AG04450 (cell line): ENCODE results near the gene EEF1A2. TPM values are rescaled to one million over a fixed set of nuclear protein-coding genes. Genes with fewer than 3 reads are reported as not detected.

Source experiments
- CTCF ChIA-PET: fragments of 300-600, 350-600 bp; formaldehyde crosslinking; extraction: SDS; loops from one replicate; lab custom pipeline; 2022; ENCODE audit warnings: antibody characterized with exemption, inconsistent platforms; lab: Charles Lee
- POLR2A ChIA-PET: fragments of 350-600 bp; formaldehyde crosslinking; extraction: SDS; loops from one replicate; lab custom pipeline; 2021; ENCODE audit warnings: antibody characterized with exemption, inconsistent platforms; lab: Yijun Ruan, JAX
- DNase-seq: peaks from one replicate; pipeline ENCODE4 v3.0.0-alpha.2; 2011; ENCODE audit warnings: low read depth, low spot score
- H3K27ac ChIP-seq: one replicate; pipeline ENCODE4 v1.5.1; 2012; ENCODE audit warnings: low read depth, low read length, control low read depth
- H3K27me3 ChIP-seq: one replicate; pipeline ENCODE4 v1.6.0; 2012; ENCODE audit warnings: low read length; ENCODE audit not compliant: control insufficient read depth, insufficient read depth
- H3K4me3 ChIP-seq: 2 replicates; pipeline ENCODE4 v1.5.1; 2011; ENCODE audit warnings: mild to moderate bottlenecking, low read depth, low read length, control low read depth
- H3K9me3 ChIP-seq: 2 replicates; pipeline ENCODE4 v1.5.1; 2012; ENCODE audit warnings: low read length; ENCODE audit not compliant: control insufficient read depth, insufficient read depth
- polyA plus RNA-seq: library from polyadenylated mRNA; depleted of rRNA; stranded (reverse); fragments of >200 nt; gene quantifications from 2 replicates; pipeline ENCODE4 v1.2.3, GENCODE V29; 2011
- TF ChIP-seq, protein P1 (sequence below): IDR thresholded peaks from 2 replicates; pipeline ENCODE4 v1.5.1; 2011; ENCODE audit warnings: low read depth, low read length, control low read depth, inconsistent platforms

Gene EEF1A2
- polyA plus RNA-seq, 1 experiment: 0.94 TPM

DNA sequence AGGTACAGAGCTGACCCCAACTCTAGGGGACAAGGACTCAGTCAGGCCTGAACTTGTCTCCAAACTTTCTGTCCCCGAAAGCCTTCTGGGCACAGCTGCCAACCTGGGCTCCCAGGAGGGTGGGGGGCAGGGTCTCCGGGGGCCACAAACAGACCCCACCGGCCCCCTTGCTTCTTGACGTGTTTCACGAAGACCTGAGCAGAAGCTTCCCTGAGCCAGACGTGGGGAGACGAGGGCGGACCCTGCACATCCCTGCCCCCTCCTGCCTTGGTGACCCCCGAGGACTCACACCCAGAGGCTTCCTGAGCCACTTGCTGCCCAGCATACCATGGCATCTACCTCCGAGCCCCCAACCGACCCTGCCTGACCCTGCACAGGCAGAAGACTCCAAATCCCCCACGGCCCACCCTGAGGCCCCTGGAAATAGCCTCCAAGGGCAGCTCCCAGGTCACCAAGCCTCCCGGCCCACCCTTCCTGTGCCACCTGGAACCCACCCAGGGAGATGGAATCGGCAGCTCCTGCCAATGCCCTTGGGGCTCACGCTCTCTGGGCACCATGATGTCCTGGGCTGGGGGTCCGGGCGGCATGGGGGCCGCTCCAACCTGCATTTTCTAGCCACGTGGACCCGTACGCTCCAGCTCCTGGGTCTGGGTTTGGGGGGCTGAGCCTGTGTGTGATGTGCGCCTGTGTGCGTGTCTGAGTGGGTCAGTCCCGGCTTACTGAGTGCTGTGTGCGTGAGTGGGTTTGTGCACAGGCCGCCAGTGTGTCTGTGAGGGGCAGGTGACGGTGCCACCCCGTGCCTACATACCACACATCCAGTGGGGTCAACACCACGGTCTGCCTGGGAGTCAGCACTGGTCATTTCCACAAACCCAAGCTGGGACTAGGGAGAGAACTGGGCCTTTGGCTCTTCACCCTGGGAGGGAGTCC lies 40.8 kb upstream of the EEF1A2 start:
- ChIA-PET POLR2A (interaction anchor here (0.6 kb wide), 1 partner anchor 606 kb away, joined by 3 read pairs; no protein-coding TSS in a partner anchor), CTCF (interaction anchor here (1.4 to 2.7 kb wide), 2 partner anchors 324 to 433 kb away, joined by 4 to 24 read pairs; no protein-coding TSS in a partner anchor)
- TF ChIP-seq, protein P1, sequence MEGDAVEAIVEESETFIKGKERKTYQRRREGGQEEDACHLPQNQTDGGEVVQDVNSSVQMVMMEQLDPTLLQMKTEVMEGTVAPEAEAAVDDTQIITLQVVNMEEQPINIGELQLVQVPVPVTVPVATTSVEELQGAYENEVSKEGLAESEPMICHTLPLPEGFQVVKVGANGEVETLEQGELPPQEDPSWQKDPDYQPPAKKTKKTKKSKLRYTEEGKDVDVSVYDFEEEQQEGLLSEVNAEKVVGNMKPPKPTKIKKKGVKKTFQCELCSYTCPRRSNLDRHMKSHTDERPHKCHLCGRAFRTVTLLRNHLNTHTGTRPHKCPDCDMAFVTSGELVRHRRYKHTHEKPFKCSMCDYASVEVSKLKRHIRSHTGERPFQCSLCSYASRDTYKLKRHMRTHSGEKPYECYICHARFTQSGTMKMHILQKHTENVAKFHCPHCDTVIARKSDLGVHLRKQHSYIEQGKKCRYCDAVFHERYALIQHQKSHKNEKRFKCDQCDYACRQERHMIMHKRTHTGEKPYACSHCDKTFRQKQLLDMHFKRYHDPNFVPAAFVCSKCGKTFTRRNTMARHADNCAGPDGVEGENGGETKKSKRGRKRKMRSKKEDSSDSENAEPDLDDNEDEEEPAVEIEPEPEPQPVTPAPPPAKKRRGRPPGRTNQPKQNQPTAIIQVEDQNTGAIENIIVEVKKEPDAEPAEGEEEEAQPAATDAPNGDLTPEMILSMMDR: no peak
- Histone ChIP-seq H3K27me3 (peaks cover 5% of the 10 kb centered on the region), H3K9me3 (no peaks in the 10 kb centered on the region; the same call in 1 of the 2 replicates), H3K4me3 (no peak overlapping the region), H3K27ac (no peak overlapping the region)
- no peak for DNase-seq

DNA sequence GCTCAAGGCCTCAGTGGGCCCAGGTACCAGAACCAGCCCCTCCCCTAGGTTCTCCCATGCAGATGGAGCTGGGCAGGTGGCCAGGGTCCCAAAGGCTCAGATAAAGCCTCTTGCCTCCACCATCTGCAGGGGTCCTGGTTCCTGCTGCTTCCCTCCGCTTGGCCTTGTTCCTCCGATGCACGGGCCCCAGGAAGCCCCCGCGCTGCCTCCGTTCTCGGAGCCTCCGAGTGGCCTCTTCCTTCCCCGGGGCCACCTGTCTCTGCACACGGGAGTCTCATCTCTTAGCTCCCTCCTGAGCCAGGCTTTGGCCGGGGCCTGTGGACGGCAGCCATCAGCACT lies 40.2 kb upstream of the EEF1A2 start:
- H3K4me3 ChIP-seq: no peak overlapping the region
- no peak overlapping the region for H3K27ac ChIP-seq
- no peaks in the 10 kb centered on the region; the same call in 1 of the 2 replicates for H3K9me3 ChIP-seq
- DNase-seq: no peak
- ChIA-PET POLR2A (interaction anchor here (1.8 kb wide), 2 partner anchors 18 to 326 kb away, joined by 8 to 12 read pairs; partner anchors contain the start of genes PPDPF and TPD52L2), CTCF (interaction anchor here (1.1 to 2.7 kb wide), 4 partner anchors 14 to 434 kb away, joined by 3 to 24 read pairs (median 7); no protein-coding TSS in a partner anchor)
- TF ChIP-seq, protein P1: no peak
- H3K27me3 ChIP-seq: peaks cover 6% of the 10 kb centered on the region

DNA sequence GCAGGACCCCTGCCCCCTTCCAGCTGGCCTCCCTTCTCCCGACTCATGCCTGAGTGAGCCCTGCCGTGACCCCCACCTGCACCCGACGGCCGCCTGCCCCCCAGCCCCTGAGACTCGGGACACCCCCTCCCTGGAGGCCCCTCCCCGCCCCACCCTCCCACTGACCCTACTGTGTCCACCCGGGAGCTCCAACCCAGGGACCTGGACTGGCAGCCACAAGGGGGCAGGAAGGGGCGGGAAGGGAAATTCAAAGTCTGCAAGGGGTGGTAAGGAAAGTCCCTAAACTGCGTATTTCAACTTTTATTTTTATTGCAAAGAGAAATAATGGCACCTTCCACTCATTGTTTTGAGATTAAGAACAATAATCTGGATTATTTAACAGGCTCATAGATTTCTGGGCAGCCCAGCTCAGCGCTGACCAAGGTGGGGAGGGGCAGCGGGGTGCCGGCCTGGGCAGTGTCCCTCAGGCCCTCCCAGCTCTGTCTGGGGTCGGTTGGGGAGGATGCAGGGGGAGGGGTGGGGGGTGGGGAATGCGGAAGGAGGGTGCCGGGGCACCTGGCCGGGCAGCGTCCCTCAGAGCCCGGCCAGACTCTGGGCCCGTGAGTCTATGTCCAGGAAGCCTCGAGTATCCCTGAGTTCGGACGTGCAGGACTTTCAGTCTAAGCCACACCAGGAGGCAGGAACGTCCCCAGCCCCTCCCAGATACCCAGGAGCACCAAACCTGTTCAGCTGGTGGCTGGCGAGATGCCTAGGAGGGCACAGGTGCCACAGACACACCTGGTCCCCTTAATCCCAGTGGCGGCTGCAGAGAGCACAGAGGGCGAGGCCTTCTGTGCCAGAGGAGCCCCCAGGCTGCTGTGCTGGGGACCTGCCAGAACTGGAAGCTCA lies 39.6 kb upstream of the EEF1A2 start:
- CTCF ChIA-PET: interaction anchor here (0.7 to 2.7 kb wide), 25 partner anchors 8 to 691 kb away, joined by 3 to 24 read pairs (median 4); partner anchors contain the start of genes HELZ2, LIME1, PRPF6 and SAMD10
- H3K27ac ChIP-seq: no peak overlapping the region
- peaks cover 6% of the 10 kb centered on the region for H3K27me3 ChIP-seq
- TF ChIP-seq, protein P1: no peak
- no peaks in the 10 kb centered on the region; the same call in 1 of the 2 replicates for H3K9me3 ChIP-seq
- peak overlapping the region; percentile 46 for H3K4me3 ChIP-seq
- DNase-seq: no peak
- POLR2A ChIA-PET: interaction anchor here (1.0 to 1.8 kb wide), 5 partner anchors 17 to 327 kb away, joined by 3 to 12 read pairs (median 3); partner anchors contain the start of genes GMEB2, PPDPF, RTEL1 and TPD52L2

DNA sequence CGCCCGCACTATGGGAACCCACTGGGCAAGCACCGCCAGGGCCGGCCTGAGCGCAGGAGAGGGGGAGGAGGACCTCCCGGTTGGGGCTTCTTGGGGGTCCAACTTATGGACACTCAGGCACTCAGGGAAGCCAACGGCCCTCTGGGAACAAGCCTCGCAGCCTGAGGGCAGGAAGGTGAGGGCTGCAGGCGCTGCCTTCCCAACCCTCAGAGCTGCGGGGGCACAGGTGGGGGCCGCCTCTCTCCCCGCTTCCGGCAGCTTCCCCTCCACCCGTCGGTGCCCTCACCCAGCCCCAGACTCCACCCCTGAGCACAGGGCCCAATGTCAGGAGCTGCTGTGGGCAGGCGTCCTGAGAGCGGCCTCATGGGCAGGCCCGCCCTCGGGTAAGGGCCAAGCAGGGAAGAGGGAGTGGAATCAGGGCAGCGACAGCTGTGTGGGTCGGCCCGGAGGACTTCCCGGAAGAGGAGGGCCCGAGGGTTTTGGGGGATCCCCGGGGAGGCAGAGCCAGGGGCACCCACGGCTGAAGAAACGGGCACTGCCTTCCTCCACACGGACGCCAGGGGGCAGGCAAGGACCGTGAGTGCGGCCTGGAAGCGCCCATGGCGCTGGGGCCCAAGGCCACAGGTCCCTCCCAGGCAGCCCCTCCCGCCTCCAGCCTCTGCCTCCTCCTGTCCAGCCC lies 38.8 kb upstream of the EEF1A2 start:
- H3K27me3 ChIP-seq: peaks cover 6% of the 10 kb centered on the region
- no peaks in the 10 kb centered on the region; the same call in 1 of the 2 replicates for H3K9me3 ChIP-seq
- peak overlapping the region; percentile 46 for H3K4me3 ChIP-seq
- ChIA-PET POLR2A (interaction anchor here (0.7 to 1.8 kb wide), 6 partner anchors 16 to 328 kb away, joined by 3 to 12 read pairs (median 3); partner anchors contain the start of genes GMEB2, PPDPF, RTEL1 and TPD52L2), CTCF (interaction anchor here (0.7 to 2.7 kb wide), 26 partner anchors 9 to 690 kb away, joined by 3 to 24 read pairs (median 4); partner anchors contain the start of genes HELZ2, LIME1, PRPF6 and SAMD10)
- TF ChIP-seq, protein P1: peak; percentile 92
- peak; percentile 81 for DNase-seq
- no peak overlapping the region for H3K27ac ChIP-seq
